Neural crest cell (in vitro differentiated cells): Measurements from ENCODE around the gene LRRC55. TPM values are rescaled to one million over a fixed set of nuclear protein-coding genes. Genes with fewer than 3 reads are reported as not detected.

ENCODE experiments used
- DNase-seq: peaks from one replicate; pipeline ENCODE4 v3.0.0; 2021; ENCODE audit warnings: low read depth, mixed read lengths, low spot score
- H3K27ac Mint-ChIP-seq: one replicate; pipeline ENCODE4 v1.8.0; 2021; ENCODE audit warnings: mild to moderate bottlenecking, mixed read lengths; ENCODE audit not compliant: unreplicated experiment
- H3K27me3 Mint-ChIP-seq: 2 replicates; pipeline ENCODE4 v1.8.0; 2021; ENCODE audit warnings: low read depth, mild to moderate bottlenecking, mixed read lengths
- H3K36me3 Mint-ChIP-seq: 2 replicates; pipeline ENCODE4 v1.8.0; 2021; ENCODE audit warnings: low read depth, mild to moderate bottlenecking, mixed read lengths
- H3K4me1 Mint-ChIP-seq: 2 replicates; pipeline ENCODE4 v1.8.0; 2021; ENCODE audit warnings: mixed read lengths
- H3K4me3 Mint-ChIP-seq: one replicate; pipeline ENCODE4 v1.8.0; 2021; ENCODE audit warnings: mild to moderate bottlenecking, mixed read lengths
- H3K9me3 Mint-ChIP-seq: 2 replicates; pipeline ENCODE4 v1.8.0; 2021; ENCODE audit warnings: mixed read lengths
- CTCF ChIP-seq: fragments of 200-600 bp; sonication (generic); conservative IDR thresholded peaks from 2 replicates; pipeline ENCODE4 v1.5.0; 2021; ENCODE audit warnings: antibody characterized with exemption, mild to moderate bottlenecking
- total RNA-seq: library from RNA; stranded (reverse); gene quantifications from 2 replicates; pipeline ENCODE4 v1.2.1, GENCODE V29; 2021

Gene LRRC55
- total RNA-seq, 1 donor from 2014 or later = 6.4 TPM

DNA sequence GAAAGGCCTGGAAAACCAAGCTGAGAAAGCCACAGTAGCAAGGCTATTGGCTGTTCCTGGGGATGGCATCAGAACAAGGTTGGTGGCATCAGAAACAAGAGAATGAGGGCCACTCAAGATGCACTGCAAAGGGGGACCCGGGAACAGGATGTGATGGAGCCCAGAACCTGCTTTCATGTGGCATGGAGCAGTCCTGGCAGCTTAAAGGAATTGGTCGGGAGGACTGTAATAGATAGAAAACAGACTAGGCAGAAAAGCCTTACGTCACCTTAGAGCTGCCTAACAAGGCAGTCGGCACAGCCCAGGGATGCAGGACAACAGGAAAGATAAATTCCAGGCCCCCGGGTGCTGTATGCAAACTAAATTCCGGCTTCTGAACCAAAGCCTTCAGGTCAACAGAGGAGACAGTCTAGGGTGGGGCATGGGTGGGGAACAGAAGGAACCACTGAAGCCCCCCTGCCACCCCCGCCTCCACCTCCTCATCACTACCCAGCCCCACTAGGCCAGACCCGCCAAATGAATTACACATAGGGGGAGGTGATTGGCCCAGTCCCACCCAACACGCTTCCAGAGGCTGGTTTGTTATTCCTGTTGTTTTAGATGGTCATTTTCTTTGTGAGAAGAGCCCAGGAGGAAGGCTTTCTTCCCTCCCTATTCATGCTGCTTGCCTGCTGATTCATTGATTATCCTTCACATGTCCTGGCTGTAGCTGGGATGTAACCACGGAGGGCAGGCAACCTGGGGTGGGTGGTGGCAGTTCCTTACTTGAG, 25.7 kb upstream of the LRRC55 start:
- Mint-ChIP-seq H3K27me3 (peaks cover 12% of the 10 kb centered on the region), H3K36me3 (no peaks in the 10 kb centered on the region), H3K9me3 (no peaks in the 10 kb centered on the region), H3K4me3 (no peak overlapping the region), H3K4me1 (peaks cover 15% of the 10 kb centered on the region), H3K27ac (no peak overlapping the region)
- no peak for TF ChIP-seq CTCF
- DNase-seq = no peak

DNA sequence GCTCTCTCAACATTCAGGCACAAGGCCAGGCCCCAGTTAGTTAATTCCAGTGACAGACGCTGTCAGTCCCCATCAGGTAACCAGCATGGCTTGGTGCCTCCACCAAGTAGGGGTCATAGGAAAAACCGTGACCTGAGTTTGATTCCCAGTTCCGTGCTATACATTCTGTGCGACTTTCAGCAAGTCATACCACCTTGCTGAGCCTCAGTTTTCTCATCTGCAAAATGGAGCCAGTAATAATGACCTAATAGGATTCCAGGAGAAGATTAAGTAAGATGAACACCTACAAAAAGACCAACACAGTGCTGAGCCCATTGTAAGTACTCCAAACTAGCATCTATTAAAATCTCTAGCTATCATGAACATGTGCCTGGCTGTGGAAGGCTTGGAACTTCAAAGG, 24.8 kb upstream of the LRRC55 start:
- no peak overlapping the region for H3K27ac Mint-ChIP-seq
- peaks cover 19% of the 10 kb centered on the region for H3K4me1 Mint-ChIP-seq
- H3K27me3 Mint-ChIP-seq = peaks cover 15% of the 10 kb centered on the region
- no peaks in the 10 kb centered on the region for H3K9me3 Mint-ChIP-seq
- no peak for DNase-seq
- no peak overlapping the region for H3K4me3 Mint-ChIP-seq
- H3K36me3 Mint-ChIP-seq = no peaks in the 10 kb centered on the region
- TF ChIP-seq CTCF = no peak

- no peak for DNase-seq
- TF ChIP-seq CTCF = no peak
- peaks cover 21% of the 10 kb centered on the region for H3K4me1 Mint-ChIP-seq
- H3K36me3 Mint-ChIP-seq = no peaks in the 10 kb centered on the region
- no peak overlapping the region for H3K27ac Mint-ChIP-seq
- H3K4me3 Mint-ChIP-seq = no peak overlapping the region
- no peaks in the 10 kb centered on the region for H3K9me3 Mint-ChIP-seq
- peaks cover 15% of the 10 kb centered on the region for H3K27me3 Mint-ChIP-seq
These were observed 24.1 kb upstream of the LRRC55 start for GRCh38 chr11:57157624-57158023.

GRCh38 chr11:57158180-57158579, 23.6 kb upstream of the LRRC55 start:
- H3K27ac Mint-ChIP-seq = no peak overlapping the region
- no peak overlapping the region for H3K4me3 Mint-ChIP-seq
- H3K27me3 Mint-ChIP-seq = peaks cover 15% of the 10 kb centered on the region
- H3K36me3 Mint-ChIP-seq = no peaks in the 10 kb centered on the region
- no peak for TF ChIP-seq CTCF
- peaks cover 21% of the 10 kb centered on the region for H3K4me1 Mint-ChIP-seq
- DNase-seq = no peak
- H3K9me3 Mint-ChIP-seq = no peaks in the 10 kb centered on the region

DNA sequence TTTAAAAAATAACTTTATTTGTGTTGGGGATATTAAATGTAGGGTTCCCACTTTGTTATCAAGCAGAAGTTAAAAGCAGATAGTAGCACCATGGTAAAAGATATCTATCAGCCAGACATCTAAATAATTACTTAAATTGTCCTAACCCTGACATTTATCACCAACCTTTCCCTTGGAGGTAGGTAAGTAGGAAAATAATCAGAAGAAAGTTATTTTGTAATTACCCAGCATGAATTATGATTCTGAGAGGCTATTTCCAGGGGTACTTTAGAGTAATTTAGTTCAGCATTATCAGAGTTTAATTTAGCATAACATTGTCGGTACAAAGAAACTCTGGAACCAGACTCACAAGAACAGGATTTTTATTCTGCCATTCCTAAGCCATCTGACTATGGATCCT, 23.2 kb upstream of the LRRC55 start:
- Mint-ChIP-seq H3K4me1 (peaks cover 21% of the 10 kb centered on the region), H3K27me3 (peaks cover 15% of the 10 kb centered on the region)
- DNase-seq = no peak

More for the DNA sequence above, 23.2 kb upstream of the LRRC55 start:
- no peak overlapping the region for H3K27ac Mint-ChIP-seq
- TF ChIP-seq CTCF = no peak
- H3K36me3 Mint-ChIP-seq = no peaks in the 10 kb centered on the region
- H3K9me3 Mint-ChIP-seq = no peaks in the 10 kb centered on the region
- H3K4me3 Mint-ChIP-seq = no peak overlapping the region
